ENCODE data around the gene RNF133.
"Not testable (repeated sequence)": the region's sequence is repeated elsewhere in the genome, so short reads cannot be mapped to it uniquely, and the experiment has no call there.

The RNF133 gene

DNA sequence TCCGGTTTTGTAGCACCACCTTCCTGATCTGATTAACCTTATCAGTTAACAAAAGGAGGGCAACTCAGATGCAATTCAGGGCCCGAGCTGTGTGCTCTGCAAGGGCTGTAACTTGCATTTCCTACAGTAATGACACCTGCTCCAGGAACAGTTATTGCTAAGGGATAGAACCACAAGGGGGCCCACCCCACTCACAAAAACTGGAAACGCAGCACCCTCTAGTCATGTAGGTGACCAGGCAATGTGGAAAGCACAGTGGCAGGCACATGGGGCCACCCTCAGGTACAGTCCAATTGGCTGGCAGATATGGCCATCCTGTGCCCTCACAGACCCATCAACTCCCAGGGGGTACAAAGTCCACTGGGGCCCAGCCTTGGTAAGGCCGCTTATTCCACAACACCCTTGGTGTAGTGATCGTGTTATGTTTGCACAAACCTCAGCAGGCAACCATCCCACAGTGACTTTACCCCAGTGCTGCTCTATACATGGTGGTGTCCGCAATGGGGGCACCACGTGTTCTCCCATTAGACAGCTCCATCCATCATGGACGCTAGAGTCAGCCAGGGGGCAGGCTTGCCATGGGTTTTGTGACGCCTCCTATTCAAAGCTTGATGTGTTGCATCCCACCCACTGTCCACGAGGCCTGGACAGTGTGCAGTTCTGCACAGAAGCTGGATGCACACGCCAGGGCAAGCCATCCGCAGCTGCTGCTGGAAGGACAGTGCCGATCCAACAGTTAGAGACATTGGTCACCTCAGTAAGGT, 9.4 kb downstream of the RNF133 start:
- DNase-seq (ENCODE audit: low read depth in 2 of 2): no peak

DNA sequence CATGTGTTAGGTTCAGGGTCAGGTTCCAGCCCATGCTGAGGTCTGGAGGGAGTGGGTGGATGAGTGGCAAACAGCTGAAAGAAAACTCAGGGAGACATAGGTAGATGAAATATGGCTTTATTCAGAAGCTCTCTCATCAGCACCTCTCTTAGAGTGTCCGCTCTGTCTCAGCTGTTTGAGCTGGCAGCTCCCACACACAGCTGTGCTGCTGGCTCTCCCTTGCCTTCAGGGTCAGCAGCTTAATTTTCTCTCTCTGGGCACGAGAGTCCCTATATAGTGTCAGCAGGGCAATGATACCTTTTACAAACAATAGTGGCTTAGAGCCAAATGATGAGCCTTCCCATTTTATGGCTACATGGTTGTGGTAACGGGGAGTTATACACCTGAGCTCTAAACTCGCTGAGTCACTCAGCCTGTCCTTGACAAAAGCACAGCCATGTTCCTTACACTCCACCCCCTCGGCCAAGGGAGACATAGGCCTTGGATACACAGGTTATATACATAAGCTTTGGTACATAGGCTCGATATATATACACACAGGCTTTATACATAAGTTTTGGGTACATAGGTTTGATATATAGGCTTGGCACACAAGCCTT, 10.4 kb downstream of the RNF133 start:
- DNase-seq (ENCODE audit: low read depth in 2 of 2): no peak

DNA sequence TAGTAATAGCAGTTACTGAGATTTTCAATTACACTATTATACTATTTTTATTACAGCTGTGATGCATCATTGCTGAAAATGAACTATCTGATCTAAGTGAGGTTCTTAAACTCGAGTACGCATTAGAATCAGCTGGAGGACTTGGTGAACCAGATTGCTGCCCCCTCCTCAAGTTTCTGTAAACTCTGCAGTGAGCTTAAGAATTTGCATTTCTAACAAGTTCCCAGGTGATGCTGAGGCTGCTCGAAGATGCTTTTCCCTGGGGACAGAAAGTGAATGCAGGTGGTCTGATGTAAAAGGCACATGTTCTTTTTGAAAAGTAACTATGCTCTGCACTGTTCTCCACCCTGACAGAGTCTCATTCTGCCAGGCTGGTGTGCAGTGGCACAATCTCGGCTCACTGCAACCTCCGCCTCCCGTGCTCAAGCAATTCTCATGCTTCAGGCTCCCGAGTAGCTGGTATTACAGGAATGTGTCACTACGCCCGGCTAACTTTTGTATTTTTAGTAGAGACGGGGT, 12.5 kb downstream of the RNF133 start:
- no peak for DNase-seq (ENCODE audit: low read depth in 2 of 2)

- DNase-seq (ENCODE audit: low read depth in 2 of 2): no peak
Measured at GRCh38 chr7:122684504-122684903, 14.4 kb downstream of the RNF133 start.

GRCh38 chr7:122682815-122683550, 15.9 kb downstream of the RNF133 start:
- DNase-seq (ENCODE audit: low read depth in 2 of 2): no peak

- DNase-seq (ENCODE audit: low read depth in 2 of 2): not testable (repeated sequence)
Measured at GRCh38 chr7:122681186-122681585, 17.7 kb downstream of the RNF133 start.

- DNase-seq (ENCODE audit: low read depth in 2 of 2): no peak
Measured at GRCh38 chr7:122679813-122680212, 19.1 kb downstream of the RNF133 start.

- DNase-seq (ENCODE audit: low read depth in 2 of 2): not testable (repeated sequence)
Measured at GRCh38 chr7:122679269-122679709, 19.6 kb downstream of the RNF133 start.

- no peak for DNase-seq (ENCODE audit: low read depth in 2 of 2)
Measured at GRCh38 chr7:122677149-122677548, 21.8 kb downstream of the RNF133 start.

DNA sequence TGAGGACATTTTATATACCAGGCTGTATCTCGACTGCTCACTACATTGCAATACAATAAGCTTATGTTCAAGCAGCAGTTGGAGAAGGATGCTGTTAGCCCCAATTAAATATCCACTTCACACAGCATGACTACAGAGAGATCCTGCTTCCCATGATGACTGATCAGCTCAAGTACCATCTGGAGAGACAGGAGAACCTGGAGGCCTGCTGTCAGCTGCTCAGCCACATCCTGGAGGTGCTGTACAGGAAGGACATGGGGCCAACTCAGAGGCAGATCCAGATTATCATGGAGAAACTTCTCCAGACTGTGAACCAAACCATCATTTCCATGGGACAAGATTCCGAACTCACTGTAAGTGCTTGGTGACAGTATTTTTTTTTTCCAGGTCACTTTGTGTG, 22.5 kb downstream of the RNF133 start:
- DNase-seq (ENCODE audit: low read depth in 2 of 2): no peak

GRCh38 chr7:122675621-122676020, 23.3 kb downstream of the RNF133 start:
- no peak for DNase-seq (ENCODE audit: low read depth in 2 of 2)

DNA sequence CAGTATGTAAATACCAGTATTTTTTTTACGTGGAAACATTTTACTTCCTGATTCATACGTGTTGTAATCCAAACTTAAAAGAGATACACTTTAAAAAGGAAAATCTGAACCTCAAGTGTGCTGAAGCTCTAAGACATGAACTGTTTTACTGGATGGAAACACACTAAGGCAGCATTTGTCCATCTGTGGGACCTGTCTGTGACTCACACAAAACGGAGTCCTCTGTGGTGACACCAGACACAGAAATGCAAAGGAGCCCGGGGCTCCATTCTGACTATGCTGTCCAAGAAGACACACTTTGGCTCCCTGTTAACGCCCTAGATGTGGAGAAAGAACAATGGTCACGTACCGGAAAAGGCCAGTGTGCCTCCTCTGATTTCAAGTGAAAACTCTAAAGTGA, 23.9 kb downstream of the RNF133 start:
- DNase-seq (ENCODE audit: low read depth in 2 of 2): no peak

GRCh38 chr7:122674502-122674901, 24.4 kb downstream of the RNF133 start:
- DNase-seq (ENCODE audit: low read depth in 2 of 2): no peak

GRCh38 chr7:122673951-122674350, 25.0 kb downstream of the RNF133 start:
- no peak for DNase-seq (ENCODE audit: low read depth in 2 of 2)

DNA sequence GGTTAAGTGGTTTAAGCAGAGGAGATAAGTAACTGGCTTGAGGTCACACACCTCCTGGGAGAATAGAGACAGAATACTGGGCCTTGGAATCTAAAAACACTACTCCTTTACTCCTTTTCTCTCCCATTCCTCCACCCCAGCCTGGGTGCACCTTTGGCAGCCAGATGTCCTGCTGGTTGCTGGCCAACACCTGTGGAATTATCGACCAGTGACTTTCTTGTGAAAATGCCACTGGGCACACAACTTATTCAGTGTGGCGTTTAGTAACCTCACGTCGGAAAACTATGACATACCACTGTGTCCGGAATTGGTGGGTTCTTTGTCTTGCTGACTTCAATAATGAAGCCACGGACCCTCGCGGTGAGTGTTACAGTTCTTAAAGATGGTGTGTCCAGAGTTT, 26.4 kb downstream of the RNF133 start:
- DNase-seq (ENCODE audit: low read depth in 2 of 2): no peak

DNA sequence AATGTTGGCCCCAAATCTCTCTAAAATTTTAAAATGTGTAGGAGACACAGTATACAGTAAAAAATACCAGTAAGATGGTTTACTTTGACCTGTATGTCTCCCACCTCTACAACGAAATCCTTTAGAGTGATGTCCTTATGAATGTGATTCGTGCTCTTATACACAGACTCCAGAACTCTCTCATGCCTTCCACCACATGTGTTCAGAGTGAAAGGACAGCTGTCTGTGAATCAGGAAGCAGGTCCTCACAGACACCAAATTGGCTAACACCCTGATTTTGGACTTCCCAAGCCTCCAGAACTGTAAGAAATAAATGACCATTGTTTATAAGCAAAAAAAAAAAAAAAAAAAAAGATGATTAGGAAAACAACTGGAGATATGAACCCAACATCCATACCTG, 35.2 kb downstream of the RNF133 start:
- DNase-seq (ENCODE audit: low read depth in 2 of 2): no peak

DNA sequence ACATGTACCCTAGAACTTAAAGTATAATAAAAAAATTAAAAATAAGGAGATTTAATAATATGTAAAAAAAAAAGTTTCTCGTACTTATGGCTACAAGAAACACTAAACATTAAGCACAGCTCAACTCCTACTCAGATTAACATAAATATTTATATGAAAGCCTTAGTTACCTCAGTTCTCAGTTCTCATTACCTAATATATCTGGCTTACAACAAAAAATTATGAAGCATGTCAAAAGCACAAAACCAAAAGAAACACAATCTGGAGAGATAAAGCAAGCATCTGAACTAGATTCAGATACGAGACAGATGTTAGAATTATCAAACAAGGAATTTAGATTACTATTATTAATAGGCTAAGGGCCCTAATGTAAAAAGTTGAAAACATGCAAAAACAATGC, 40.1 kb downstream of the RNF133 start:
- DNase-seq (ENCODE audit: low read depth in 2 of 2): no peak

GRCh38 chr7:122653685-122654084, 45.2 kb downstream of the RNF133 start:
- DNase-seq (ENCODE audit: low read depth in 2 of 2): no peak

DNA sequence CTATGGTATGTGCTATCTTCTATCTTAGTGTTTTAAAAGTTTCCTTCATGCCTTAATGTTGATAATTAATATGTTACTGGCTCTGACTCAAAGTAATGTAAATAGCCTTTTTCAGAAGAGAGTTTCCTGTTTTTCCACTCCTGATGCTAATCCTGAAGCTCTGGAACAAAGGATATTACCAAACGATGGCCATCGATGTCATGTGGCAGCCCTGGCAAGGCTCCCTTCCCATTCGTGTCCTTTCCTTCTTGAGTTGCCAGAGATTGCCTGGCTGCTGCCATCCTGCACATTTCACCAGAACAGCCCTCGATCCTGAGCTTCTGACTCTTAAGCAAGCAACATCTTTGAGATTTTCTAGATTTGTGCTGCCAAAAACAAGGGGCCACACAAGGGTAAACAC, 46.0 kb downstream of the RNF133 start:
- no peak for DNase-seq (ENCODE audit: low read depth in 2 of 2)

DNA sequence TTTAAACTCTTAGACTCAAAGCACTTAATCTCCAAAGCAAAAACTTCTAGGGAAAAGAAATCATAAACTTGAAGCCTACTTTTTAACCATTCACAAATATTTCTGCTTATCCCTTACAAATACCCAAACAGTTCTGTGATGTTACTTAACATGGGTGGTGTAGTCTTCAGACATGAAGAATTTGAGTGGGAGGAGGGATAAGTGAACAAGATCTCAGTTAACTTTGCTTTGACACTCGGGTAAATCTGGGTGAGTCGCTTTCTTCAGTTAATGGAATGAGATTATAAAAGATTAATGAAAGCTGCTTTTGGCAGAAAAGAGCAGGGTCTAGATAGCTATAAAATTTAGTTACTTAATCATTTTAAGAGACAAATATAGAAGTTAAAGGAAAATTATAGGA, 47.5 kb downstream of the RNF133 start:
- DNase-seq (ENCODE audit: low read depth in 2 of 2): no peak

Measured in stimulated activated CD8-positive, alpha-beta memory T cell treated with anti-CD3 and anti-CD28 coated beads, Interleukin-7, amount 100 ng/mL, for 1 hour (primary cell).